ENCODE measurements around the gene ZNF329. TPM values are rescaled to one million over a fixed set of nuclear protein-coding genes. Genes with fewer than 3 reads are reported as not detected.

The ZNF329 gene
- total RNA-seq, 1 donor from 2014 or later = 16.9 TPM

Other genes starting within 250 kb of the ZNF329 start
- gene ZNF417, start 234.2 kb downstream of the ZNF329 start, total RNA-seq = 31.0 TPM
- 14.1 TPM for gene ZNF418, start 215.4 kb downstream of the ZNF329 start, total RNA-seq
- gene ZNF256, start 203.1 kb downstream of the ZNF329 start, total RNA-seq = 5.7 TPM
- gene C19orf18, start 176.3 kb downstream of the ZNF329 start, total RNA-seq = 0.60 TPM
- 23.3 TPM for gene ZNF606, start 148.0 kb downstream of the ZNF329 start, total RNA-seq
- gene ZSCAN1, start 116.8 kb downstream of the ZNF329 start, total RNA-seq = 1.3 TPM
- gene ZNF135, start 91.5 kb downstream of the ZNF329 start, total RNA-seq = 11.1 TPM
- gene ZSCAN18, start 52.6 kb downstream of the ZNF329 start, total RNA-seq = 111 TPM
- gene ZNF274, start 32.3 kb upstream of the ZNF329 start, total RNA-seq = 33.8 TPM
- 30.4 TPM for gene ZNF544, start 78.1 kb upstream of the ZNF329 start, total RNA-seq
- gene ZNF8, start 128.2 kb upstream of the ZNF329 start, total RNA-seq = 6.1 TPM
- gene ERVK3-1, start 154.6 kb upstream of the ZNF329 start, total RNA-seq = 32.2 TPM
- 4.7 TPM for gene ZSCAN22, start 176.2 kb upstream of the ZNF329 start, total RNA-seq
- gene A1BG, start 202.7 kb upstream of the ZNF329 start, total RNA-seq = 8.1 TPM
- 3.5 TPM for gene ZNF497, start 212.0 kb upstream of the ZNF329 start, total RNA-seq
- 2.9 TPM for gene ZNF837, start 230.2 kb upstream of the ZNF329 start, total RNA-seq
- 614 TPM for gene RPS5, start 236.5 kb upstream of the ZNF329 start, total RNA-seq
- gene RNF225, start 244.9 kb upstream of the ZNF329 start, total RNA-seq = not detected